HCT116 (cell line): ENCODE results near the gene SSB. TPM values are rescaled to one million over a fixed set of nuclear protein-coding genes. Genes with fewer than 3 reads are reported as not detected.
"Not testable (repeated sequence)": the region's sequence is repeated elsewhere in the genome, so short reads cannot be mapped to it uniquely, and the experiment has no call there.

ENCODE experiments used
- ATAC-seq: fragments of 200-7000 bp; cut with Tn5 transposase; 2 replicates; pipeline ENCODE4 v1.9.1; 2020; ENCODE audit warnings: mild to moderate bottlenecking, moderate library complexity
- BruUV-seq: library from RNA; stranded (reverse); fragments of 400-500 nt; replicated peaks from 2 replicates; lab custom pipeline; 2021; lab: Mats Ljungman, UMichigan
- CTCF ChIA-PET: fragments of 300-600 bp; sonication (Branson Sonifier 250); formaldehyde crosslinking; loops from one replicate; lab custom pipeline; 2021; ENCODE audit warnings: antibody characterized with exemption; lab: Charles Lee
- POLR2A ChIA-PET: fragments of 300-600, 350-600 bp; sonication (Branson Sonifier 250); formaldehyde crosslinking; loops from one replicate; lab custom pipeline; 2021; ENCODE audit warnings: antibody characterized with exemption; lab: Charles Lee
- RAD21 ChIA-PET, 2 experiments: fragments of 300-600 bp; sonication (Branson Sonifier 250); formaldehyde crosslinking; loops; one replicate each; lab custom pipeline; 2023; ENCODE audit warnings: low total read pairs in 2 of 2; ENCODE audit not compliant: uncharacterized antibody in 2 of 2, unreplicated experiment in 2 of 2, low non-redundant PET in 1 of 2; lab: Charles Lee
- DNase-seq: peaks from one replicate; pipeline ENCODE4 v3.0.0-alpha.2; 2010; ENCODE audit warnings: low read depth, low spot score
- H2AFZ ChIP-seq: fragments of 200-600 bp; shearing (Covaris generic), sonication (generic); 2 replicates; pipeline ENCODE4 v1.6.1; 2017; ENCODE audit warnings: low read depth, mixed run types, mixed read lengths, antibody characterized with exemption, low read length; ENCODE audit not compliant: poor library complexity, severe bottlenecking
- H3K27ac ChIP-seq: 2 replicates; pipeline ENCODE4 v1.5.1; 2012; ENCODE audit warnings: low read depth, low read length
- H3K27me3 ChIP-seq: fragments of 200-600 bp; sonication (generic); 2 replicates; pipeline ENCODE4 v1.6.1; 2016; ENCODE audit warnings: mixed run types, low read length, mixed read lengths; ENCODE audit not compliant: insufficient read depth
- H3K36me3 ChIP-seq, 2 experiments: fragments of 200-500 bp in 1 of 2; fragments of 200-600 bp in 1 of 2; sonication (Bioruptor generic) in 1 of 2; sonication (generic) in 1 of 2; 2 replicates each; pipeline versions ENCODE4 v1.5.1 to v1.6.1; 2014 to 2016; ENCODE audit warnings: low read length in 2 of 2, inconsistent platforms in 1 of 2, mixed read lengths in 1 of 2, mixed run types in 1 of 2; ENCODE audit not compliant: insufficient read depth in 2 of 2, control insufficient read depth in 1 of 2
- H3K4me1 ChIP-seq, 2 experiments: fragments of 200-600 bp in 1 of 2; sonication (generic) in 1 of 2; 2 replicates each; pipeline versions ENCODE4 v1.5.1 to v1.6.1; 2012 to 2017; ENCODE audit warnings: low read length in 2 of 2, inconsistent platforms in 1 of 2, mild to moderate bottlenecking in 1 of 2, mixed read lengths in 1 of 2, mixed run types in 1 of 2, moderate library complexity in 1 of 2; ENCODE audit not compliant: insufficient read depth in 2 of 2, control insufficient read depth in 1 of 2
- H3K4me2 ChIP-seq: fragments of 200-600 bp; sonication (generic); 2 replicates; pipeline ENCODE4 v1.6.1; 2017; ENCODE audit warnings: mixed run types, low read length, mixed read lengths
- H3K4me3 ChIP-seq, 2 experiments: fragments of 200-600 bp in 1 of 2; sonication (generic) in 1 of 2; replicated peaks in 1 of 2; 2 replicates each; pipeline ENCODE4 v1.5.1; 2011 to 2016; ENCODE audit warnings: low read length in 2 of 2, control low read depth in 1 of 2, low read depth in 1 of 2, mild to moderate bottlenecking in 1 of 2, mixed read lengths in 1 of 2, mixed run types in 1 of 2
- H3K79me2 ChIP-seq: fragments of 200-600 bp; sonication (generic); 2 replicates; pipeline ENCODE4 v1.6.1; 2017; ENCODE audit warnings: mild to moderate bottlenecking, mixed run types, low read length, moderate library complexity, mixed read lengths; ENCODE audit not compliant: insufficient read depth
- H3K9ac ChIP-seq: fragments of 200-600 bp; sonication (generic); 2 replicates; pipeline ENCODE4 v1.6.1; 2016; ENCODE audit warnings: low read length, mixed read lengths
- H3K9me2 ChIP-seq: fragments of 200-600 bp; sonication (generic), shearing (Covaris generic); 2 replicates; pipeline ENCODE4 v1.6.1; 2017; ENCODE audit warnings: mixed run types, mild to moderate bottlenecking, moderate library complexity; ENCODE audit not compliant: insufficient read depth
- H3K9me3 ChIP-seq, 2 experiments: fragments of 200-500 bp in 1 of 2; fragments of 200-600 bp in 1 of 2; sonication (Bioruptor generic) in 1 of 2; sonication (generic) in 1 of 2; 2 replicates each; pipeline ENCODE4 v1.6.1; 2014 to 2017; ENCODE audit warnings: low read length in 2 of 2, mixed read lengths in 2 of 2, inconsistent platforms in 1 of 2, low read depth in 1 of 2, mild to moderate bottlenecking in 1 of 2, mixed run types in 1 of 2, moderate library complexity in 1 of 2; ENCODE audit not compliant: control insufficient read depth in 1 of 2, insufficient read depth in 1 of 2
- H4K20me1 ChIP-seq: fragments of 200-600 bp; sonication (generic), shearing (Covaris generic); 2 replicates; pipeline ENCODE4 v1.6.1; 2017; ENCODE audit warnings: mixed run types, mild to moderate bottlenecking, moderate library complexity; ENCODE audit not compliant: insufficient read depth
- ATF3 ChIP-seq: IDR thresholded peaks from 2 replicates; pipeline ENCODE4 v1.6.1; 2012
- CBX3 ChIP-seq: IDR thresholded peaks from 2 replicates; pipeline ENCODE4 v1.6.1; 2012; ENCODE audit warnings: low read depth
- CEBPB ChIP-seq: IDR thresholded peaks from 2 replicates; pipeline ENCODE4 v1.6.1; 2012; ENCODE audit warnings: low read depth
- CTCF ChIP-seq, 3 experiments: fragments of 200-600 bp in 1 of 3; sonication (generic) in 1 of 3; IDR thresholded peaks in 2 of 3; conservative IDR thresholded peaks in 1 of 3; 2 replicates each; pipeline ENCODE4 v1.5.1; 2012 to 2017; ENCODE audit warnings: low read depth in 2 of 3, low read length in 2 of 3, antibody characterized with exemption in 1 of 3, borderline replicate concordance in 1 of 3, control low read depth in 1 of 3, mild to moderate bottlenecking in 1 of 3, mixed read lengths in 1 of 3, mixed run types in 1 of 3, moderate library complexity in 1 of 3; ENCODE audit not compliant: insufficient read depth in 1 of 3
- EZH2phosphoT487 ChIP-seq: fragments of 200-600 bp; IDR thresholded peaks from 2 replicates; pipeline ENCODE4 v1.6.1; 2018; ENCODE audit warnings: antibody characterized with exemption, borderline replicate concordance
- FOSL1 ChIP-seq: IDR thresholded peaks from 2 replicates; pipeline ENCODE4 v1.6.1; 2012; ENCODE audit warnings: low read depth
- SIN3A ChIP-seq: IDR thresholded peaks from 2 replicates; pipeline ENCODE4 v1.6.1; 2012; ENCODE audit warnings: low read depth
- SRF ChIP-seq: IDR thresholded peaks from 2 replicates; pipeline ENCODE4 v1.6.1; 2012; ENCODE audit warnings: low read depth
- ZBTB33 ChIP-seq: IDR thresholded peaks from 2 replicates; pipeline ENCODE4 v1.6.1; 2011; ENCODE audit warnings: mild to moderate bottlenecking, low read length, moderate library complexity; ENCODE audit not compliant: insufficient replicate concordance; ENCODE audit errors: extremely low read depth
- ZFX ChIP-seq: fragments of 450-650 bp; IDR thresholded peaks from 2 replicates; pipeline ENCODE4 v1.6.1; 2017
- ZNF274 ChIP-seq: fragments of 200-500 bp; sonication (Bioruptor generic); IDR thresholded peaks from 2 replicates; pipeline ENCODE4 v1.6.1; 2014; ENCODE audit warnings: mild to moderate bottlenecking, low read depth, low read length, inconsistent platforms
- intact Hi-C: fragments of 100-400 bp; cut with micrococcal nuclease; formaldehyde crosslinking; loops from 2 replicates; pipeline ENCODE4 v1.10.0; 2022
- total RNA-seq: library from RNA; stranded (reverse); gene quantifications from one replicate; pipeline ENCODE4 v1.2.1, GENCODE V29; 2021; ENCODE audit not compliant: unreplicated experiment

Gene SSB
- total RNA-seq, 1 experiment from 2014 or later: 117 TPM

- H3K36me3 ChIP-seq: no peaks in the 10 kb centered on the region
- TF ChIP-seq ZFX: no peak
- no peak for TF ChIP-seq EZH2phosphoT487
- no peak for TF ChIP-seq ZNF274
- no peak for TF ChIP-seq CBX3
- no peak for TF ChIP-seq ATF3
- TF ChIP-seq SIN3A: no peak
- no peak for TF ChIP-seq ZBTB33
- no peak for TF ChIP-seq CTCF (IDR thresholded peaks at IDR 0.05 in 2 of 3, conservative IDR thresholded peaks at IDR 0.05 in 1 of 3; ENCODE audit: borderline replicate concordance in 1 of 3, insufficient read depth in 1 of 3, low read depth in 2 of 3, low read length in 2 of 3)
- TF ChIP-seq FOSL1: no peak
- no peak for TF ChIP-seq CEBPB
- TF ChIP-seq SRF: no peak
- H3K27me3 ChIP-seq: no peaks in the 10 kb centered on the region
- H3K4me2 ChIP-seq: no peak overlapping the region
- H4K20me1 ChIP-seq: no peaks in the 10 kb centered on the region
- ChIA-PET POLR2A (no interaction called here), RAD21 (no interaction called here), CTCF (interaction anchor here (1.0 kb wide), 1 partner anchor 18 kb away, joined by 3 read pairs; the partner anchor contains the start of gene UBR3)
- H3K27ac ChIP-seq: no peak overlapping the region
- no peak overlapping the region for H2AFZ ChIP-seq
- ATAC-seq (no peak), DNase-seq (no peak)
- H3K79me2 ChIP-seq: peaks cover 56% of the 10 kb centered on the region
- no peak overlapping the region for H3K9ac ChIP-seq
- no TSS peak for BruUV-seq
- peaks cover 0 to 6% of the 10 kb centered on the region in 2 experiments; a peak in 1 of 4 replicates for H3K9me3 ChIP-seq
- H3K4me1 ChIP-seq: no peaks in the 10 kb centered on the region; a peak in 1 of 4 replicates
- no peak overlapping the region for H3K4me3 ChIP-seq
- H3K9me2 ChIP-seq: no peaks in the 10 kb centered on the region
- intact Hi-C loops: no loop called here
These were observed 46.3 kb downstream of the SSB start for GRCh38 chr2:169845016-169845415.

GRCh38 chr2:169848959-169849693, 50.5 kb downstream of the SSB start:
- H3K4me1 ChIP-seq, H3K36me3 ChIP-seq, intact Hi-C loops, H3K4me3 ChIP-seq, CTCF ChIA-PET, H3K9ac ChIP-seq, H3K4me2 ChIP-seq, BruUV-seq, H2AFZ ChIP-seq, POLR2A ChIA-PET, H3K27me3 ChIP-seq, H4K20me1 ChIP-seq, H3K9me2 ChIP-seq, RAD21 ChIA-PET, H3K27ac ChIP-seq, H3K9me3 ChIP-seq, ATAC-seq, DNase-seq: not testable (repeated sequence)
- H3K79me2 ChIP-seq: peaks cover 62% of the 10 kb centered on the region
